ENCODE measurements around the gene DUSP8.

GRCh38 chr11:1519028-1520010, 52.8 kb downstream of the DUSP8 start:
- TF ChIP-seq, protein P1, sequence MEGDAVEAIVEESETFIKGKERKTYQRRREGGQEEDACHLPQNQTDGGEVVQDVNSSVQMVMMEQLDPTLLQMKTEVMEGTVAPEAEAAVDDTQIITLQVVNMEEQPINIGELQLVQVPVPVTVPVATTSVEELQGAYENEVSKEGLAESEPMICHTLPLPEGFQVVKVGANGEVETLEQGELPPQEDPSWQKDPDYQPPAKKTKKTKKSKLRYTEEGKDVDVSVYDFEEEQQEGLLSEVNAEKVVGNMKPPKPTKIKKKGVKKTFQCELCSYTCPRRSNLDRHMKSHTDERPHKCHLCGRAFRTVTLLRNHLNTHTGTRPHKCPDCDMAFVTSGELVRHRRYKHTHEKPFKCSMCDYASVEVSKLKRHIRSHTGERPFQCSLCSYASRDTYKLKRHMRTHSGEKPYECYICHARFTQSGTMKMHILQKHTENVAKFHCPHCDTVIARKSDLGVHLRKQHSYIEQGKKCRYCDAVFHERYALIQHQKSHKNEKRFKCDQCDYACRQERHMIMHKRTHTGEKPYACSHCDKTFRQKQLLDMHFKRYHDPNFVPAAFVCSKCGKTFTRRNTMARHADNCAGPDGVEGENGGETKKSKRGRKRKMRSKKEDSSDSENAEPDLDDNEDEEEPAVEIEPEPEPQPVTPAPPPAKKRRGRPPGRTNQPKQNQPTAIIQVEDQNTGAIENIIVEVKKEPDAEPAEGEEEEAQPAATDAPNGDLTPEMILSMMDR (conservative IDR thresholded peaks at IDR 0.05): no peak
- no peak for TF ChIP-seq ZFX (IDR thresholded peaks at IDR 0.05)

All from C4-2B (cell line).